H1 (cell line): Measurements from ENCODE around the gene ACOT11. TPM values are rescaled to one million over a fixed set of nuclear protein-coding genes. Genes with fewer than 3 reads are reported as not detected.

Source experiments
- CTCF ChIA-PET: fragments of 300-600 bp; sonication (Branson Sonifier 250); formaldehyde crosslinking; loops from one replicate; lab custom pipeline; 2021; ENCODE audit not compliant: partially characterized antibody; lab: Charles Lee
- POLR2A ChIA-PET: fragments of 300-600 bp; sonication (Branson Sonifier 250); formaldehyde crosslinking; loops from one replicate; lab custom pipeline; 2021; ENCODE audit warnings: inconsistent platforms; ENCODE audit not compliant: partially characterized antibody; lab: Charles Lee
- DNase-seq, 2 experiments: peaks; one replicate each; pipeline versions ENCODE4 v3.0.0 to v3.0.0-alpha.2; 2010 to 2022; ENCODE audit warnings: low spot score in 2 of 2, low read depth in 1 of 2, mixed read lengths in 1 of 2
- FAIRE-seq: peaks from 2 replicates; lab custom pipeline; 2011; peaks lifted over from hg19 to GRCh38; lab: Jason Lieb, UNC
- H2AFZ ChIP-seq: 2 replicates; pipeline ENCODE4 v1.8.1; 2012; ENCODE audit warnings: low read length, inconsistent platforms
- H2AK5ac ChIP-seq: 2 replicates; pipeline ENCODE4 v1.6.1; 2013; ENCODE audit warnings: low read depth, low read length
- H2BK120ac ChIP-seq: replicated peaks from 2 replicates; pipeline ENCODE3; 2013; ENCODE audit warnings: low read depth, low read length, inconsistent platforms
- H2BK12ac ChIP-seq: 2 replicates; pipeline ENCODE4 v1.6.1; 2013; ENCODE audit warnings: low read depth, low read length
- H2BK15ac ChIP-seq: 2 replicates; pipeline ENCODE4 v1.6.1; 2013; ENCODE audit warnings: low read length
- H2BK20ac ChIP-seq: 2 replicates; pipeline ENCODE4 v1.6.1; 2013; ENCODE audit warnings: low read length
- H2BK5ac ChIP-seq: 2 replicates; pipeline ENCODE4 v1.6.1; 2013; ENCODE audit warnings: low read depth, low read length
- H3K14ac ChIP-seq: 2 replicates; pipeline ENCODE4 v1.6.1; 2013; ENCODE audit warnings: inconsistent platforms; ENCODE audit not compliant: insufficient read length
- H3K18ac ChIP-seq: 2 replicates; pipeline ENCODE4 v1.6.1; 2013; ENCODE audit warnings: low read length; ENCODE audit errors: extremely low read depth
- H3K23ac ChIP-seq: 2 replicates; pipeline ENCODE4 v1.6.1; 2013; ENCODE audit warnings: inconsistent platforms; ENCODE audit not compliant: insufficient read length
- H3K23me2 ChIP-seq: 2 replicates; pipeline ENCODE4 v1.6.1; 2013; ENCODE audit warnings: low read depth, low read length
- H3K27ac ChIP-seq: 2 replicates; pipeline ENCODE4 v1.6.1; 2011; ENCODE audit warnings: low read depth, low read length, inconsistent platforms
- H3K27me3 ChIP-seq, 4 experiments: replicated peaks in 1 of 4; 1 replicate in 1 of 4; 2 replicates in 3 of 4; pipeline versions ENCODE4 v1.6.1 to v1.8.1; 2011 to 2013; ENCODE audit warnings: low read length in 3 of 4, mild to moderate bottlenecking in 3 of 4, inconsistent platforms in 2 of 4, mixed read lengths in 2 of 4, moderate library complexity in 1 of 4; ENCODE audit not compliant: control insufficient read depth in 3 of 4, insufficient read depth in 3 of 4; ENCODE audit errors: extremely low read depth in 1 of 4
- H3K36me3 ChIP-seq, 4 experiments: 2 replicates each; pipeline versions ENCODE4 v1.6.1 to v1.8.1; 2011 to 2013; ENCODE audit warnings: mild to moderate bottlenecking in 4 of 4, low read length in 3 of 4, moderate library complexity in 2 of 4, control low read depth in 1 of 4, inconsistent platforms in 1 of 4; ENCODE audit not compliant: insufficient read depth in 4 of 4, control insufficient read depth in 2 of 4
- H3K4ac ChIP-seq: replicated peaks from 2 replicates; pipeline ENCODE3; 2013; ENCODE audit warnings: low read length, low read depth, mixed read lengths, inconsistent platforms; ENCODE audit not compliant: insufficient read length
- H3K4me1 ChIP-seq, 4 experiments: replicated peaks in 1 of 4; 1 replicate in 1 of 4; 2 replicates in 3 of 4; pipeline versions ENCODE4 v1.6.1 to v1.8.1; 2011 to 2013; ENCODE audit warnings: low read length in 3 of 4, inconsistent platforms in 2 of 4, mixed read lengths in 1 of 4; ENCODE audit not compliant: insufficient read depth in 4 of 4, control insufficient read depth in 3 of 4
- H3K4me2 ChIP-seq, 2 experiments: 2 replicates each; pipeline versions ENCODE4 v1.6.1 to v1.8.1; 2011 to 2013; ENCODE audit warnings: low read depth in 2 of 2, low read length in 2 of 2, control low read depth in 1 of 2, inconsistent platforms in 1 of 2, mild to moderate bottlenecking in 1 of 2; ENCODE audit not compliant: insufficient read depth in 1 of 2
- H3K4me3 ChIP-seq, 4 experiments: fragments of 200-600, 300-600 bp in 1 of 4; sonication (generic), shearing (Covaris generic), sonication (Bioruptor Twin) in 1 of 4; 2 replicates each; pipeline versions ENCODE4 v1.5.1 to v1.8.1; 2011 to 2016; ENCODE audit warnings: low read length in 4 of 4, low read depth in 3 of 4, control low read depth in 2 of 4, inconsistent platforms in 2 of 4, mild to moderate bottlenecking in 2 of 4, mixed read lengths in 1 of 4, moderate library complexity in 1 of 4; ENCODE audit not compliant: insufficient read depth in 2 of 4; ENCODE audit errors: extremely low read depth in 1 of 4
- H3K56ac ChIP-seq: replicated peaks from 2 replicates; pipeline ENCODE3; 2013; ENCODE audit warnings: low read depth, mild to moderate bottlenecking, mixed read lengths, low read length, inconsistent platforms; ENCODE audit not compliant: insufficient read length
- H3K79me1 ChIP-seq: 2 replicates; pipeline ENCODE4 v1.6.1; 2013; ENCODE audit warnings: low read depth, low read length, control low read depth
- H3K79me2 ChIP-seq, 2 experiments: 2 replicates each; pipeline versions ENCODE4 v1.6.1 to v1.8.1; 2012 to 2013; ENCODE audit warnings: low read length in 2 of 2, mild to moderate bottlenecking in 2 of 2, inconsistent platforms in 1 of 2; ENCODE audit not compliant: insufficient read depth in 2 of 2, control insufficient read depth in 1 of 2
- H3K9ac ChIP-seq, 4 experiments: replicated peaks in 1 of 4; 1 replicate in 1 of 4; 2 replicates in 3 of 4; pipeline versions ENCODE4 v1.6.1 to v1.8.1; 2011 to 2013; ENCODE audit warnings: low read depth in 3 of 4, low read length in 3 of 4, control low read depth in 2 of 4, mild to moderate bottlenecking in 2 of 4, moderate library complexity in 2 of 4, inconsistent platforms in 1 of 4; ENCODE audit errors: extremely low read depth in 1 of 4
- H3K9me3 ChIP-seq, 2 experiments: 2 replicates each; pipeline versions ENCODE4 v1.6.1 to v1.8.1; 2012 to 2013; ENCODE audit warnings: mild to moderate bottlenecking in 2 of 2, moderate library complexity in 2 of 2, control low read depth in 1 of 2, inconsistent platforms in 1 of 2, low read depth in 1 of 2, low read length in 1 of 2, mixed read lengths in 1 of 2; ENCODE audit not compliant: insufficient read depth in 2 of 2
- H4K20me1 ChIP-seq, 2 experiments: replicated peaks in 1 of 2; 2 replicates each; pipeline versions ENCODE3 to v1.8.1; 2011 to 2013; ENCODE audit warnings: inconsistent platforms in 2 of 2, low read length in 2 of 2, mild to moderate bottlenecking in 1 of 2; ENCODE audit not compliant: insufficient read depth in 2 of 2, control insufficient read depth in 1 of 2
- H4K5ac ChIP-seq: 2 replicates; pipeline ENCODE4 v1.6.1; 2013; ENCODE audit warnings: low read length, low read depth, mixed read lengths, inconsistent platforms; ENCODE audit not compliant: insufficient read length
- H4K8ac ChIP-seq: 2 replicates; pipeline ENCODE4 v1.8.0; 2013; ENCODE audit warnings: mild to moderate bottlenecking, moderate library complexity, low read length, inconsistent platforms; ENCODE audit not compliant: insufficient read depth; ENCODE audit errors: extremely low read depth
- H4K91ac ChIP-seq: replicated peaks from 2 replicates; pipeline ENCODE3; 2013; ENCODE audit warnings: low read length, mixed read lengths, inconsistent platforms; ENCODE audit not compliant: insufficient read length
- ATF3 ChIP-seq: IDR thresholded peaks from 2 replicates; pipeline ENCODE4 v1.6.1; 2011; ENCODE audit warnings: low read depth, mild to moderate bottlenecking, low read length; ENCODE audit not compliant: insufficient read depth
- CBX5 ChIP-seq: fragments of 300-800, 300-1000 bp; sonication (generic); IDR thresholded peaks from 2 replicates; pipeline ENCODE4 v1.7.1; 2016; ENCODE audit warnings: antibody characterized with exemption, low read length, low read depth
- CEBPB ChIP-seq: IDR thresholded peaks from 2 replicates; pipeline ENCODE4 v1.6.1; 2012; ENCODE audit warnings: low read depth, low read length
- KDM4A ChIP-seq: IDR thresholded peaks from one replicate; pipeline ENCODE4 v1.7.1; 2012; ENCODE audit warnings: low read depth, mild to moderate bottlenecking, moderate library complexity, low read length, inconsistent platforms; ENCODE audit not compliant: severe bottlenecking
- MAFK ChIP-seq: IDR thresholded peaks from 2 replicates; pipeline ENCODE4 v1.6.1; 2012; ENCODE audit warnings: low read depth, mild to moderate bottlenecking, improper control_type of control experiment, low read length
- MAX ChIP-seq: IDR thresholded peaks from 2 replicates; pipeline ENCODE4 v1.6.1; 2012; ENCODE audit warnings: inconsistent platforms
- SP4 ChIP-seq: IDR thresholded peaks from 2 replicates; pipeline ENCODE4 v1.6.1; 2012; ENCODE audit warnings: low read length, inconsistent platforms
- TAF1 ChIP-seq: IDR thresholded peaks from 2 replicates; pipeline ENCODE4 v1.6.1; 2011; ENCODE audit warnings: mild to moderate bottlenecking, low read depth, low read length
- TAF7 ChIP-seq: optimal IDR thresholded peaks from 2 replicates; pipeline ENCODE3; 2011; ENCODE audit warnings: low read depth, mild to moderate bottlenecking, inconsistent platforms, low read length, moderate library complexity, borderline replicate concordance
- WGBS, 2 experiments: shearing (Covaris generic) in 1 of 2; methylation state at CpG; one replicate each; pipeline versions ENCODE4 v1.1.6 to v1.1.7; 2013 to 2015; ENCODE audit warnings: low lambda C conversion rate in 2 of 2, mixed read lengths in 2 of 2, inconsistent platforms in 1 of 2, low coverage in 1 of 2, missing lambda C conversion rate in 1 of 2; ENCODE audit not compliant: insufficient replicate concordance in 2 of 2, insufficient coverage in 1 of 2, insufficient read length in 1 of 2; ENCODE audit errors: extremely low coverage in 1 of 2, missing lambda C conversion rate in 1 of 2; 5-methylcytosine and 5-hydroxymethylcytosine counted together
- polyA plus RNA-seq, 7 experiments: library from polyadenylated mRNA; depleted of rRNA in 3 of 7; stranded (reverse) in 5 of 7; unstranded in 2 of 7; fragments of >200 nt in 5 of 7; fragments of 200-250 nt in 2 of 7; gene quantifications; 1 replicate in 5 of 7; 2 replicates in 1 of 7; 4 replicates in 1 of 7; pipeline versions ENCODE4 v1.2.1 to v1.2.3, GENCODE V29; 2011 to 2013; ENCODE audit warnings: missing spikeins in 2 of 7, mixed read lengths in 2 of 7
- total RNA-seq: library from RNA; stranded (reverse); fragmentation: NEBNext Ultra II Directional; extraction: Animal tissue kit (Norgen Biotek cat#: 25700); gene quantifications from 2 replicates; pipeline ENCODE4 v1.2.1, GENCODE V29; 2021

Gene ACOT11
- total and polyA plus RNA-seq, 2 of the 8 experiments (the other 6 are each of a cell fraction or from before 2014, with no cell fraction given), result 3.8 to 4.5 TPM

- Histone ChIP-seq H3K4me2 (no peak overlapping the region), H4K5ac (no peak overlapping the region), H2AFZ (no peak overlapping the region), H3K9me3 (no peaks in the 10 kb centered on the region), H2BK5ac (peak overlapping the region; percentile 0; the same call in 1 of the 2 replicates), H3K79me1 (no peaks in the 10 kb centered on the region), H4K8ac (peak overlapping the region; percentile 58), H3K4me1 (peaks cover 15 to 20% (median 16%) of the 10 kb centered on the region in 4 experiments), H3K79me2 (no peaks in the 10 kb centered on the region), H4K20me1 (no peaks in the 10 kb centered on the region), H3K27me3 (no peaks in the 10 kb centered on the region), H3K4me3 (no peak overlapping the region), H2BK120ac (no peak overlapping the region), H2AK5ac (peak overlapping the region; percentile 61; the same call in 1 of the 2 replicates), H3K18ac (no peak overlapping the region), H3K4ac (no peak overlapping the region), H3K9ac (no peak overlapping the region), H3K23ac (no peak overlapping the region), H2BK15ac (no peak overlapping the region), H2BK12ac (peak overlapping the region; percentile 94; the same call in 1 of the 2 replicates), H2BK20ac (no peak overlapping the region), H3K14ac (no peak overlapping the region), H3K36me3 (no peaks in the 10 kb centered on the region), H3K23me2 (no peaks in the 10 kb centered on the region), H3K27ac (no peak overlapping the region), H3K56ac (no peak overlapping the region), H4K91ac (no peak overlapping the region)
- TF ChIP-seq SP4 (no peak), TAF1 (no peak), CEBPB (no peak), TAF7 (no peak), MAX (no peak), ATF3 (no peak), KDM4A (no peak), CBX5 (no peak), MAFK (no peak)
- DNase-seq, result no peak
- 94% methylated on average over 17 of the region's 17 CpGs; no CpG with 5 or more reads in 1 of the 2 experiments for WGBS, 2 experiments
- POLR2A ChIA-PET, result no interaction called here
- CTCF ChIA-PET, result interaction anchor here (1.3 to 2.0 kb wide), 2 partner anchors 12 to 225 kb away, joined by 3 to 6 read pairs; no protein-coding TSS in a partner anchor
- FAIRE-seq, result no peak
Observed at GRCh38 chr1:54584575-54584974, 36.5 kb downstream of the ACOT11 start.
